Stimulated activated naive B cell treated with anti-CD40 and anti-IgM and Interleukin-4, amounts not matched to agents 10 μg/mL and 1 μg/mL and 100 μg/mL, for 72 hours (primary cell): ENCODE measurements around the gene SMG6.

Source experiments
- ATAC-seq, 2 donors: fragments of 150-1000 bp; cut with Tn5 transposase; replicated peaks; 2 replicates each; pipeline ENCODE4 v1.10.0; 2021; ENCODE audit warnings: moderate library complexity in 1 of 2
- DNase-seq: peaks from one replicate; pipeline ENCODE4 v3.0.0; 2021
- H3K27ac Mint-ChIP-seq: one replicate; pipeline ENCODE4 v1.8.0; 2022; ENCODE audit warnings: mild to moderate bottlenecking, mixed read lengths
- H3K27me3 Mint-ChIP-seq, 2 donors: one replicate each; pipeline ENCODE4 v1.8.0; 2022; ENCODE audit warnings: mixed read lengths in 2 of 2
- H3K36me3 Mint-ChIP-seq, 2 donors: one replicate each; pipeline ENCODE4 v1.8.0; 2022; ENCODE audit warnings: mixed read lengths in 2 of 2, mild to moderate bottlenecking in 1 of 2
- H3K4me1 Mint-ChIP-seq, 2 donors: one replicate each; pipeline ENCODE4 v1.8.0; 2022; ENCODE audit warnings: mixed read lengths in 2 of 2, mild to moderate bottlenecking in 1 of 2
- H3K4me3 Mint-ChIP-seq, 2 donors: one replicate each; pipeline ENCODE4 v1.8.0; 2022; ENCODE audit warnings: mild to moderate bottlenecking in 2 of 2, mixed read lengths in 2 of 2, moderate library complexity in 1 of 2
- H3K9me3 Mint-ChIP-seq, 2 donors: one replicate each; pipeline ENCODE4 v1.8.0; 2022; ENCODE audit warnings: mixed read lengths in 2 of 2, mild to moderate bottlenecking in 1 of 2

Gene SMG6

GRCh38 chr17:2184993-2185931 lies 118.3 kb downstream of the SMG6 start:
- Mint-ChIP-seq H3K9me3 (no peaks in the 10 kb centered on the region), H3K27ac (no peak overlapping the region), H3K4me3 (no peak overlapping the region), H3K27me3 (no peaks in the 10 kb centered on the region), H3K4me1 (peaks cover 0 to 4% of the 10 kb centered on the region in 2 donors), H3K36me3 (peaks cover 49 to 59% of the 10 kb centered on the region in 2 donors)
- no peak for DNase-seq
- no peak for ATAC-seq

- peaks cover 54 to 67% of the 10 kb centered on the region in 2 donors for H3K36me3 Mint-ChIP-seq
Measured at GRCh38 chr17:2183346-2183745, 120.2 kb downstream of the SMG6 start.

GRCh38 chr17:2181897-2182448 lies 121.6 kb downstream of the SMG6 start:
- Mint-ChIP-seq H3K27me3 (no peaks in the 10 kb centered on the region), H3K4me3 (no peak overlapping the region), H3K4me1 (peaks cover 0 to 2% of the 10 kb centered on the region in 2 donors), H3K9me3 (no peaks in the 10 kb centered on the region), H3K27ac (no peak overlapping the region), H3K36me3 (peaks cover 58 to 73% of the 10 kb centered on the region in 2 donors)
- ATAC-seq (no peak), DNase-seq (no peak)

More at GRCh38 chr17:2183346-2183745, 120.2 kb downstream of the SMG6 start:
- Mint-ChIP-seq H3K27ac (no peak overlapping the region), H3K27me3 (no peaks in the 10 kb centered on the region), H3K4me3 (no peak overlapping the region), H3K4me1 (peaks cover 0 to 4% of the 10 kb centered on the region in 2 donors), H3K9me3 (no peaks in the 10 kb centered on the region)
- no peak for DNase-seq
- no peak for ATAC-seq

DNA sequence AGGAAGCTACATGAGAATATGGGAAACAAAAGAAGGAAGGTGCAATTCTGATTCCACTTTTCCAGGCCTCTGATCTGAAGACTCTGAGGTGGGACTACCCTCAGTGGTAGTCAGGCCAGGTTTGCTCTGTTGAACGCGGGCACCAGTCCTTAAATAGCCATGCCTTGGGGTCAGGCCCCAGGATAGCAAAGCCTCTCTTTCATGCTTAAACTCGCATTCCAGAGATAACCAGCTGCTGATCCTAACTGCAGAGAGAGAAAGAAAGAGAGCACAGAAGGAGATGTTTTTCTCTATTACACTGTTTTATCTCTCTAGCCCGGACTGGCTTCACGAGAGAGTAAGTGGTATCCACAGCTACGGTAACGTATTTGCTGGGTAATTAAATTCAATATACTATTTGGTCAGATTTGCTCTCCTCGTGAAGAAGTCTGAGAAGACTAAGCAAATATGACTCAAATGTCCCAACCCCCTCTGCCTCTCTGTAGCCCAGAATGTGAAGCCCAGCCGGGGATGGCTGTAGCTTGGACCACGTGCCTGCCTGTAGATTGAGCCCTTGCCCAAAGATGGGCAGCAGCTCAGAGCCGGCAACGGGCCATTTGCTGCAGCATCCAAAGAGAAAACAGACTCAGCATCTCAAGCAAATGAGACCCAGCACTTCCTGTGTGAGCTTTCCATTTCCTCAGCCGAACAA lies 122.2 kb downstream of the SMG6 start:
- Mint-ChIP-seq H3K36me3 (peaks cover 58 to 70% of the 10 kb centered on the region in 2 donors), H3K4me1 (peaks cover 0 to 4% of the 10 kb centered on the region in 2 donors), H3K9me3 (no peaks in the 10 kb centered on the region), H3K27ac (no peak overlapping the region), H3K4me3 (no peak overlapping the region), H3K27me3 (no peaks in the 10 kb centered on the region)
- DNase-seq (no peak), ATAC-seq (no peak)

DNA sequence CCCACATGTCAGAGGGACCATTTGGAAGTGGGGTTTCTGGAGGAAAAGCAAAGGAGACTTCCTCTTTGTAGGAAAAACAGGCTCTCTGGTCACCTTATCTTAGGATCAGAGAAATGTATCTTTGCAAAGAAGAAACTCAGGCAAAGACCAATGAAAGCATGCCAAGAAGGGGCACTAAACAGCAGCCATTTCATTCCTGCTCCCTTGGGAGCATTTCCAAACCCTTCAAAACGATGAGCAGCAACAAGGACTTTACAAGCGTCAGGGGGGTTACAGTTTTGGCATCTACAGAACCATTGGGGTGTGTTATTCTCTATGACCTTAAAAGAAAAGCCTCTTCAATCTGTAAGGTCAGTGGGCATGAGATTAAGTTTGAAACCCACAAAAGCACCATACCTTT lies 122.8 kb downstream of the SMG6 start:
- DNase-seq (no peak), ATAC-seq (no peak)
- H3K27me3 Mint-ChIP-seq: no peaks in the 10 kb centered on the region
- no peaks in the 10 kb centered on the region for H3K9me3 Mint-ChIP-seq
- H3K4me1 Mint-ChIP-seq: peaks cover 0 to 4% of the 10 kb centered on the region in 2 donors
- no peak overlapping the region for H3K4me3 Mint-ChIP-seq
- H3K36me3 Mint-ChIP-seq: peaks cover 55 to 68% of the 10 kb centered on the region in 2 donors
- no peak overlapping the region for H3K27ac Mint-ChIP-seq

- DNase-seq: no peak
- Mint-ChIP-seq H3K4me1 (peaks cover 0 to 4% of the 10 kb centered on the region in 2 donors), H3K9me3 (no peaks in the 10 kb centered on the region), H3K27me3 (no peaks in the 10 kb centered on the region), H3K4me3 (no peak overlapping the region), H3K27ac (no peak overlapping the region), H3K36me3 (peaks cover 53 to 63% of the 10 kb centered on the region in 2 donors)
- ATAC-seq: no peak
Measured at GRCh38 chr17:2179615-2180295, 123.8 kb downstream of the SMG6 start.

DNA sequence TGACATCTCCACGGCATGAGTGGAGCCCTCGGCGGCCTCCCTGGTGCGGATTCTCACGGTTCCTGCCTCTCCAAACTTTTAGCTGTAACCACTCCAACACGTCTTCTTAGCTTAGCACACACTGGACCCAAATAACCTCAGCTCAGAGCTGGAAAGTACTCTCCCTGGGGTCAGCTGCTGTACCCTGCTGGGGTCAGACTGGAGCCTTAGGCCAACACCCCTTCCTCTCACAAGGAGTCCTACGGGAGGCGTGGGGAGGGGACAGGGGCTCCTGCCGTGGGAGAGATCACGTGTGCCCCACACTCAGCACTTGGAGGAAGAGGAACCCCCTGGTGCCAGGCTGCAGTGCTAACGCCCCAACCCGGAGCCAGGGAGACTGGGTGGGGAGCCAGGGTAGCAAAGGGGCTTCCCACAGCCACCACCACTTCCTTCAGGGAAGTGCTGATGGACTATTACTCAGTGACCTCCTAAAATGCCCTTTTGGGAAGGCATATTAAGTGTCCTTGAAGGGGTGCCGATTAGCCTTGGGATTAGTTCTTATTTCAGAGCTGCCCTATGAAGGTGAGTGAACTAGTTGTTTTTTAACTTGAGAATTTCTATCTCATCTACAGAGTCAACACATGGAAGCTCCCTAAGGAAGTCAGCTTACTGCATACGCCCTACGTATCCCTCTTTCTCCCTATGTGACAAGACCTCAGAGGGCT lies 124.6 kb downstream of the SMG6 start:
- Mint-ChIP-seq H3K4me1 (peaks cover 0 to 4% of the 10 kb centered on the region in 2 donors), H3K27ac (no peak overlapping the region), H3K9me3 (no peaks in the 10 kb centered on the region), H3K27me3 (no peaks in the 10 kb centered on the region), H3K36me3 (peaks cover 57 to 71% of the 10 kb centered on the region in 2 donors), H3K4me3 (no peak overlapping the region)
- ATAC-seq: no peak
- DNase-seq: no peak

DNA sequence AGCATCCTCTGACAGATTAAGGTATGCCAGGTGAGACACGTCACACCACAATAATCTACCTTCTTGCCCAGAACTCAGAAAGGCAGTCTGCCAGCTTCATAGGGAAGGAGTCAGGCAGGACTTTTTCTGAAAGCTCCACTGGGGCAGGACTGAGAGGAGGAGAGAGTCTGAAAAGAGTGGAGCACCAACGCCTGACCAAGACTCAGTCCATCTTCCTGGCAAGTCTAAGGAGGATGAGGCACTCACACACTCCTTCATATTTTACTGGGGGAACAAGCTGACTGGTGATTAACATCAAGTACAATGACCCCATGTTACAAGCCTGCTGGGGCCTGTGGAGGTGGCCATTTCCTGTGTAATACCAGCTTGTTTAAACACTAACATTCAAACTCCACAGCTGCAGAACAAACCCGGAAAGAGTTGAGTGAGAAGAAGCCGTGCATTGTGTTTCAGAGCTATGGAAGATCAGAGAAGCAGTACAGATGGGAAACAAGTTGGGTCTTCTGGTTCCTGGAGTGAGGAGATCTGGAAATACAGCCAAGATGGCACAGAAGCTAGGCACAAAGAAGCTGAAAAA lies 126.3 kb downstream of the SMG6 start:
- peaks cover 0 to 4% of the 10 kb centered on the region in 2 donors for H3K4me1 Mint-ChIP-seq
- H3K27ac Mint-ChIP-seq: no peak overlapping the region
- H3K36me3 Mint-ChIP-seq: peaks cover 51 to 65% of the 10 kb centered on the region in 2 donors
- H3K9me3 Mint-ChIP-seq: no peaks in the 10 kb centered on the region
- H3K27me3 Mint-ChIP-seq: no peaks in the 10 kb centered on the region
- DNase-seq (no peak), ATAC-seq (no peak)
- no peak overlapping the region for H3K4me3 Mint-ChIP-seq

DNA sequence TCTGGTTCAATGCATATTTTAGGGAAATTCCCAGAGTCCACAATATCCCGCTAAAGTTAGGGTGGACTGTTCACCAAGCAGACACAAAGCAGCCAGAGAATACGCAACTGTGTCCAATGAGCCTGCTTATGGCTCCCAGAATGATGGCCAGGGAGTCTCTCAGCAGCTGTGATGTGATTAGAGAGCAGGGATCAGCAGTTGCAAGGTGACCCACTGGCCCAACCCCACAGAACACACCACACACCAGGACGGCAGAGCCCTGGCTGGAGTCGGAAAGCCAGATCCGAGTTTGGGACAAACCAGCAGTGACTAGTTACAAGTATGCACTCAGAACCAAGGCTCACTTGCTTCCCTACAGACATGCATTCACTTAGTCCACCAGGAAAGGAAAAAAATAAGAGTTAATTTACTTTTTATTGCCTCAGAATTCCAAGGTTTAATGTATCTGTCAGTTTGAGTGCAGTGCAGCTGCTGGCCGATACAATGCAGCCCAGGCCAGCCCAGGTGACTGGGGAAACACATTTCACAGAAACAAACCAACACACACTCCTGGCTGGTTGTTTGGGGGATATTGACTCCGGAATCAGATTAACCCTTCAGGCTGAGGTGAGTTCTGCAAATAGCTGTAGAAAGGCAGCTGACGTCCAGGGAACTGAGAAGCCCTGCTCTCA lies 127.0 kb downstream of the SMG6 start:
- Mint-ChIP-seq H3K4me3 (no peak overlapping the region), H3K4me1 (peaks cover 0 to 4% of the 10 kb centered on the region in 2 donors), H3K27me3 (no peaks in the 10 kb centered on the region), H3K9me3 (no peaks in the 10 kb centered on the region), H3K27ac (no peak overlapping the region), H3K36me3 (peaks cover 52 to 60% of the 10 kb centered on the region in 2 donors)
- no peak for DNase-seq
- no peak for ATAC-seq

- ATAC-seq (no peak), DNase-seq (no peak)
- Mint-ChIP-seq H3K27ac (no peak overlapping the region), H3K36me3 (peaks cover 47 to 56% of the 10 kb centered on the region in 2 donors), H3K4me3 (no peak overlapping the region), H3K9me3 (no peaks in the 10 kb centered on the region), H3K4me1 (peaks cover 0 to 2% of the 10 kb centered on the region in 2 donors), H3K27me3 (no peaks in the 10 kb centered on the region)
Measured at GRCh38 chr17:2175294-2175628, 128.3 kb downstream of the SMG6 start.

- no peak overlapping the region for H3K4me3 Mint-ChIP-seq
- ATAC-seq (no peak), DNase-seq (no peak)
- no peak overlapping the region for H3K27ac Mint-ChIP-seq
- H3K27me3 Mint-ChIP-seq: no peaks in the 10 kb centered on the region
- H3K9me3 Mint-ChIP-seq: no peaks in the 10 kb centered on the region
- peaks cover 46 to 56% of the 10 kb centered on the region in 2 donors for H3K36me3 Mint-ChIP-seq
- peaks cover 0 to 2% of the 10 kb centered on the region in 2 donors for H3K4me1 Mint-ChIP-seq
Measured at GRCh38 chr17:2174468-2175293, 128.9 kb downstream of the SMG6 start.

GRCh38 chr17:2174014-2174413 lies 129.6 kb downstream of the SMG6 start:
- H3K9me3 Mint-ChIP-seq: no peaks in the 10 kb centered on the region
- H3K4me3 Mint-ChIP-seq: no peak overlapping the region
- ATAC-seq (no peak), DNase-seq (no peak)
- H3K36me3 Mint-ChIP-seq: peaks cover 50 to 57% of the 10 kb centered on the region in 2 donors
- no peak overlapping the region for H3K27ac Mint-ChIP-seq
- peaks cover 0 to 2% of the 10 kb centered on the region in 2 donors for H3K4me1 Mint-ChIP-seq
- no peaks in the 10 kb centered on the region for H3K27me3 Mint-ChIP-seq
